ENCODE data around the gene COG4.
"Not testable (repeated sequence)": the region's sequence is repeated elsewhere in the genome, so short reads cannot be mapped to it uniquely, and the experiment has no call there.

Gene COG4

GRCh38 chr16:70523076-70523742 is at the start of gene COG4:
COG4 (minus strand) TSS chr16:70523554; CDS start chr16:70523543, 11 bp downstream.
- DNase-seq (ENCODE audit: low spot score), result peak; percentile 94

DNA sequence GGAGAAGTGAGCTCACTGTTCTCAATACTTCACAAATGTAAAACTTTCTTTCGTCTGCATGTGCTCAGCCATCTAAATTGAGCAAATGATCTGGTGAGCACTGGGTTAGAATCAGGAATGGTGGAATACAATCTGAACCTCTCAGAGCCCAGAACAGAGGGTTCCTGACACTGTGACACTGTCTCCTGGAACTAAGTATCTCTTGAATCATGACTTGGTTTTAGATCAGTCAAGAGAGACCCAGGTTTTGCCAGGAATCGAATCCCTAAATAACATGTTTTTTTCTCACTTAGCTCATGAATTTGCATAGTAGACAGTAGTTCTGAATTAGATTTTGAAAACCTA is 49.5 kb upstream of the COG4 start:
- DNase-seq (ENCODE audit: low spot score), result no peak

GRCh38 chr16:70572050-70572925 is 48.9 kb upstream of the COG4 start:
- no peak for DNase-seq (ENCODE audit: low spot score)

DNA sequence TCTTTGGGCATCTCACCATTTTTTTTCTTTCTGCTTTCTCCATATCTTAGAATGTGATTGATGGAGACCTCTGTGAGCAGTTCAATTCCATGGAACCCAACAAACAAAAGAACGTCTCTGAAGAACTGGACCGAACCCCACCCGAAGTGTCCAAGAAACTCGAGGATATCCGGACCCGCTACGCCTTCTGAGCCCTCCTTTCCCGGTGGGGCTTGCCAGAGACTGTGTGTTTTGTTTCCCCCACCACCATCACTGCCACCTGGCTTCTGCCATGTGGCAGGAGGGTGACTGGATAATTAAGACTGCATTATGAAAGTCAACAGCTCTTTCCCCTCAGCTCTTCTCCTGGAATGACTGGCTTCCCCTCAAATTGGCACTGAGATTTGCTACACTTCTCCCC is 48.3 kb upstream of the COG4 start:
- DNase-seq (ENCODE audit: low spot score), result no peak

DNA sequence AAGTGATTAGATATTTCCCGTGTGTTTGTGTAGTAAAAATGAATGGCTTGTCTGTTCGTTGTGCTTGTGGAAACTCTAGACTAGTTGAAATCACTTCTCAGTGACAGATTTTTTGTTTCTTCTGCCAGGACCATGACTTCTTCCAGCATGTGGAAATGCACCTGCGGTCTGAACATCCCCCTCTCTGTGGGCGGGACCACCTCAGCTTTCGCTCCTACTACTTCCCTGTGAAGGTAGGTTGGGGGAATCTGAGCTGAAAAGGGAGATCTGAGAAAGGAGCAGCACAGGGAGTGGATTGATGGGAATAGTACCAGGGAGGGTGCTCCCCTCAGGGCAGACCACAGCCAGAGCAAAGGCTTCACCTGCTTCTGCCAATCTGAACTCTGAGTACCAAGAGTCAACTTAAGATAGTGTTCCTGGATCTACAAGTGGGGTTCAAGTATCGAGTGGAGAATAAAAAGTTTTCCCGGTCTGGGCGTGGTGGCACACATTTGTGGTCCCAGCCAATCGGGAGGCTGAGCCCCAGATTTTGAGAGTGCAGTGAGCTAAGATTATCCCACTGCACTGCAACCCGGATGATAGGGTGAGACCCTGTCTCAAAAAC is 47.7 kb upstream of the COG4 start:
- no peak for DNase-seq (ENCODE audit: low spot score)

DNA sequence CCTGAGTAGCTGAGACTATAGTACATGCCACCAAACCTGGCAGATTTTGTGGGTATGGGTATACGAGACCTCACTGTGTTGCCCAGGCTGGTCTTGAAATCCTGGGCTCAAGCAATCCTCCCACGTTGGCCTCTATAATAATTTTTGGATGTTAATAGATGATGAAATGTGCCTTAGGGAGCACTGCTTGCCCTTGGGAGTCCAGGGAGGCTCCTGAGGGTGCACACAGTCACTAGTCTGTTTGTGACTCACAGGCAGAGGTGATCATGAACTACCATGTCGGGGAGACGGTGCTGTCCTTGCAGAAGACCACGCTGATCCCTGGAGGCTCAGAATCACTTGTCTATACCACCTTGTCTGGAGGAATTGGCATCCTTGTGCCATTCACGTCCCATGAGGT is 46.4 kb upstream of the COG4 start:
- no peak for DNase-seq (ENCODE audit: low spot score)

GRCh38 chr16:70568601-70569237 is 45.4 kb upstream of the COG4 start:
- no peak for DNase-seq (ENCODE audit: low spot score)

- no peak for DNase-seq (ENCODE audit: low spot score)
These were observed 41.7 kb upstream of the COG4 start for GRCh38 chr16:70565053-70565452.

DNA sequence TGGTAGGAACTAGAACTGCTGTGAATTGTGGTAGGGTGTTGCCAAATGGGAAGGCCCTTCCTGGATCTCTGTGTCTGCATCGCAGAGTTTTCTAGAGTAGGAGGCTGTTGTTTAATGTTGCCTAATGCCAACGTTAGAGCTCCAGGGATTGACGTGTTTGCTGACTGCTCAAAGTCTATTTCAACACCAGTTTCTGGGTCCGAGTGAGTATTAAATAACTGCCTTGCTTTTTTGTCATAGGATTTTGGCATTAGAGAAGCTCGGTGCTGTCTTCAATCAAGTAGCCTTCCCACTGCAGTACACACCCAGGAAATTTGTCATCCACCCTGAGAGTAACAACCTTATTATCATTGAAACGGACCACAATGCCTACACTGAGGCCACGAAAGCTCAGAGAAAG is 40.3 kb upstream of the COG4 start:
- no peak for DNase-seq (ENCODE audit: low spot score)

- no peak for DNase-seq (ENCODE audit: low spot score)
These were observed 38.3 kb upstream of the COG4 start for GRCh38 chr16:70561623-70562022.

DNA sequence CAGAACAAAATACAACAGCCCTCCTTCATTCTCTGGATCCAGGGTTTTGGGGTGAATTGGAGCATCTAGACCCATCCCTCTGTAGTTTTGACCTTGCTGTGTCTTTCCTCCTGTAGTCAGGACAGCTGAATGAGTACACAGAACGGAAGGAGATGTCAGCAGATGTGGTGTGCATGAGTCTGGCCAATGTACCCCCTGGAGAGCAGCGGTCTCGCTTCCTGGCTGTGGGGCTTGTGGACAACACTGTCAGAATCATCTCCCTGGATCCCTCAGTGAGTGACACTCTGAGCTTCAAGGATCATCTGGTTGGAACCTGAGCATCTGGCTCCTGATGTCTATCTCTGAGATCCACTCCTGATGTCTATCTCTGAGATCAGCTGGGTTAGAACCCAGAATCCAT is 32.7 kb upstream of the COG4 start:
- no peak for DNase-seq (ENCODE audit: low spot score)

- peak; percentile 83 for DNase-seq (ENCODE audit: low spot score)
These were observed 30.3 kb upstream of the COG4 start for GRCh38 chr16:70553645-70554044.

DNA sequence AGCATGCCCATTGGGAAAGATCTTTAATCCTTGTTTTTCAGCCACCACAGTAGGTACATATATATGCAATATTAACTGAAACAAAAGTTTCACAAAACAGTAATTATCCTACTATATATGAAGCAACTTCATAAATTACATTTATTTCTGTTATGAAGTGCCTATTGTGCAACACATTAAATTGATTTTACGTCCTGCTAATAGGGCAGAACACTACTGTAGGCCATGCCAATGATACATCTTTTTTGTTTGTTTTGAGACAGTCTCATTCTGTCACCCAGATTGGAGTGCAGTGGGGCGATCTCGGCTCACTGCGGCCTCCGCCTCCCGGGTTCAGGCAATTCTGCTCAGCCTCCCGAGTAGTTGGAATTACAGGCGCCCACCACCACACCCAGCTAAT is 29.3 kb upstream of the COG4 start:
- no peak for DNase-seq (ENCODE audit: low spot score)

DNA sequence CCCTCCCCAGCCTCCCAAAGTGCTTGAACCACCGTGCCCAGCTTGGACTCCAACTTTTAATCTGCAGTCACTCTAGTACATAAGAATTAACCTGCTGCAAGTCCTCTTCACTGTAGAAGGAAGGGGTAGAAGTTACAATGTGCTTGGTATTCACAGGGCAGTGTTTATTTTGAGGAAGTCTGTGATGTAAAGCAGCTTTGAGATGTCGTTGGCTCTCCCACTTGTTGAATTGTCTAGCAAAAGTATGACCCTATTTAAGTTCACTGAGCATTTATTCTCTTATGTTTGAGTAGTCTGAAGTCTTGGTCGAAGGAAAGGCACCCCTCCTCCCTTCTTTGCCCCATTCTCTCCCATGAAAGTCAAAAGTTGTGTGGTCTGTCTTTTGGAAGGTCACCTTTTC is 28.4 kb upstream of the COG4 start:
- no peak for DNase-seq (ENCODE audit: low spot score)

DNA sequence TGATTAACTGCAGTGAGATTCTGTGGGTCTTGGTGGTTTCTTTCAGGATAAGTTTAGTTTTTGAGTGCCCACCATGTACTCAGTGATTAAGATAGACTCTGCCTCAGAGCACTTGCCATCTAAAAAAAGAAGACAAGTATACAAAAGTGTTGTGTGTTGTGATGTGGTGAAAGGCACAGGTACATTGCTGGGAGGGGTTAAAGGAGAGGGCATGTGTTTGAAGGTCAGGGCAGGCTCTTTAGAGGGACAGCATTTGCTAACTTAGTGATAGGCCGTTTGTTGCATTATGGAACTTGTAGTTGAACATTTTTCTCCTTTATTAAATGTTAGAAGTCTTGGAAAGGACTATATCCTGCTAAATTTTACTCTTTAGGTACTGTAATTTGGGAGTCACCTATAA is 26.7 kb upstream of the COG4 start:
- no peak for DNase-seq (ENCODE audit: low spot score)

DNA sequence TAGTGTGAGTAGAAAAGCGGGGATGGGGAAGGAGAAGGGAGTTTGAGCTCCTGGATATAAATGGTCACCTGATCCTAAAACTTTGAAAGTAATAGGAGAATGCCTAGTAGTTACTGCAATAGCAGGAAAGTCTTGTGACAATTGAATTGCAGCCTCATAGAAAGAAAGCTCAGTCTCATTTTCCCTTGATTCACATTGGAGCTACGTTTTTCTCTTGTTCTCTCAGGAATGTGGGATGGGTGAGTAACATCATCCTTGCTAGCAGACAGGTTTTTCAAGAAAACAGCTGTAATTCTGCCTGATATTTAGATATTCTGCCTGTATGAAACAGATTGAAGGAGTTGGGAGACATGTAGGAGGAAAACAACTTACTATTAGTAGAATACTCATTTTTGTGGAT is 25.6 kb upstream of the COG4 start:
- no peak for DNase-seq (ENCODE audit: low spot score)

- DNase-seq (ENCODE audit: low spot score), result no peak
These were observed 21.2 kb upstream of the COG4 start for GRCh38 chr16:70544548-70544947.

DNA sequence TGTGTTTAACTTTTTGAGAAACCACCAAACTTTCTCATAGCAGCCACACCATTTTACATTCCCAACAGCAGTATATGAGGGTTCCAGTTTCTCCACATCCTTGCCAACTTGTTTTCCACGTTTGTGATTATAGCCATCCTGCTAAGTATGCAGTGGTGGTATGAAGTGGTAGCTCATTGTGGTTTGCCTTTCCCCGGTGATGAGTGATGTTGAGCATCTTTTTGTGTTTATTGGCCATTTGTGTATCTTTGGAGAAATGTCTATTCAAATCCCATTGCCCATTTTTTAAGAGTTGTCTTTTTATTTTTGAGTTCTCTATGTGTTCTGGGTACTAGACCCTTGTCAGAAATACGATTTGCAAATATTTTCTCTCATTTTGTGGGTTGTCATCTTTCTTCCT is 17.6 kb upstream of the COG4 start:
- DNase-seq (ENCODE audit: low spot score), result no peak

DNA sequence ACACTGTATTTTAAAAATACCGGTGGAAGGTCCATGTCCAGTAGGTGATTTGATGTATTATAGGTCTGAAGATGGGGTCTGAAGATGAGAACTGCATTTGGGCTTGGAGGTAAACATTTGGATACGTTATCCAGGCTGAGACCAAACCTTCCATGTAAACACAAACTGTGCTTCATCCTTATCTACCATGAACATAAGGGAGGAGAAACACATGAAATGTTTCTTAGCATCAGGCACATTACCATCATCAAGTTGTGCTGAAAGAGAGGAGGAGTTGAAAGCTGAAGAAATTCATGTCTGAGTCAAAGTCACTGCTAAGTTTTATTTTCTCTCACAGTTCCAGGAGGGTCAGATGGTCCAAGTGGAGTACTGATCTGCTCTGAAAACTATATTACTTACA is 11.6 kb upstream of the COG4 start:
- DNase-seq (ENCODE audit: low spot score), result no peak

- DNase-seq (ENCODE audit: low spot score), result not testable (repeated sequence)
These were observed 6.6 kb upstream of the COG4 start for GRCh38 chr16:70529954-70530353.

DNA sequence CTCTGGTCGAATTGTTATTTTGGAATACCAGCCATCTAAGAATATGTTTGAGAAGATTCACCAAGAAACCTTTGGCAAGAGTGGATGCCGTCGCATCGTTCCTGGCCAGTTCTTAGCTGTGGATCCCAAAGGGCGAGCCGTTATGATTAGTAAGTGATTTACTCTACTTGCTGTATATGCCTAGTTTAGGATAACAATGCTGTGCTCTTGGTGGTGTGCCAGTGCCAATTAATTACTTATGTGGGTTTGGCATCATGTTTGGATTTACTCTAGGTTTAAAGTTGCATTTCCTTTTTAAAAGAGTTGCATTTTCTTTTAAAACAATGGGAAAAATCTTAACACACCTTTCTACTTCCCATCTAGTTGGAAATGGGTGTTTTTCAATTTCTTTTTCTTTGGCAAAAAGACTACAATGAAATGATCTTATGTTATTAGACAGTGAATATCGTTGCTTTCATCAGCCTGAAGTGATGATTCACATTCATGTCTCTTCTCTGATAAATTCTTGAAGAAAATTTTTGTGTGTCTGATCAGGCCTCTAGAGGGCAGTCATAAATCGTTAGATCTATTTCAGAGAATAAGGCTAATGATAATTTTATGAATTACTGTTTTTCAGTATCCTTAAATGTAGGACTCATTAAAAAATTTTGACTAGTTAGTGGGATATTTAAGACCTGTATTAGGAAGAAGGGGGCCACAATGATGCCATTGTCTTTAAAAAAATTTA is 5.9 kb upstream of the COG4 start:
- peak; percentile 71 for DNase-seq (ENCODE audit: low spot score)

- DNase-seq (ENCODE audit: low spot score), result no peak
These were observed 4.1 kb upstream of the COG4 start for GRCh38 chr16:70527315-70527996.
